ENCODE measurements around the gene NISCH.
A peak's percentile ranks its signal among the peaks of the same experiment; 100 is the strongest.

The NISCH gene

GRCh38 chr3:52435246-52436101 is 19.9 kb upstream of the NISCH start:
- no peak for DNase-seq (ENCODE audit: low spot score)

GRCh38 chr3:52436500-52437149 is 18.8 kb upstream of the NISCH start:
- DNase-seq (ENCODE audit: low spot score), result no peak

- DNase-seq (ENCODE audit: low spot score), result no peak
These were observed 17.9 kb upstream of the NISCH start for GRCh38 chr3:52437326-52438103.

DNA sequence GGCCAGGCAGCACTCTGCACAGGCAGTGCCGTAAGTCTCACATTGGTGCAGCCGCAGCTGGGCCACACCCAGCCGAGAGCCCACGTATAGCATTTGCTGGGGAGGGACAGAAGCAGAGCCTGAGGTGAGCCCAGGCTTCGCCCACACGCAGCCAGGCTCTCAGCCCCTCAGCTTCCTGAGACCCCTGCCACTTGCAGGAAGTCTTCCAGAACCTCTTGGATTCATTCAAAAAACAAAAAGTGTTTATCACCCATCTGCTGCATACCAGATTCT is 17.4 kb upstream of the NISCH start:
- DNase-seq (ENCODE audit: low spot score), result no peak

- no peak for DNase-seq (ENCODE audit: low spot score)
These were observed 16.6 kb upstream of the NISCH start for GRCh38 chr3:52438579-52439425.

DNA sequence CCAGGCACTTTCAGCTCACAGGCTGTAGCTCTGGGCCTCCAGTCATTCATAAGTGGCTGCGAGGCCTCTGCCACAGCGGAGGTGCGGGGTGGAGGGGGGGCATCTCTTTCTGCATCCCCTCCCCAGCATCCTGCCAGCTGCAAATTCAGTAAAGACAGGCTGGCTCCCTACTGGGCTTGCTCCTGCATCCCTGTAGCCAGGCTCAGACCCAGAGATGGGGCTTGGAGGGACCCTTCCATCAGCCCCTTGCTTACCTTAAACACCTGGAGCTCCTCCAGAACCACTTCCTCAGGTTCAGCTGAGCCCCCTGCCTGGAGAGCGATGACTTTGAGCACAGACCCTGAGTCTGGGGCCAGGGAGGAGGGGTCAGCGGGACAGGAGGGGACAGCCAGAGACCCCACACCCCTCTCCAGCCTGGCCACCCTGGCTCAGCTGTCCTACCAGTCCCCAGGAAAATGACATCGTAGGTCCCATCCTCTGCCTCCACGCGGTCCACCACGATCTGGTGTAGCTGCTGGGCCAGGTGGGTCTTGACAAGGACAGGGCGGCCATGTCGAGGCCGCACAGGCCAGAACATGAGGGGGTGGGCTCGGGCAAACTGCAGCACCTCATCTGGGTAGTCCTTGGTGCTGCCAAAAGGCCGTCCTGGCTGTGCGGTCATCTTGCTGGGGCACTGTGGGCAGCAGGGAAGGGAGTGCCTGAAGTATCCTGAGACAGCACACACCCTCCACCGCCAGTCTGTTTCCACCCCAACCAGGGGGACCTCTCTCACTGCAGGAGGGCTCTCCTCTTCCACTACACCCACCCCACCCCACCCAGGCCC is 15.8 kb upstream of the NISCH start:
- DNase-seq (ENCODE audit: low spot score), result no peak

- no peak for DNase-seq (ENCODE audit: low spot score)
These were observed 15.2 kb upstream of the NISCH start for GRCh38 chr3:52440249-52440551.

GRCh38 chr3:52440671-52441070 is 14.7 kb upstream of the NISCH start:
- DNase-seq (ENCODE audit: low spot score), result no peak

DNA sequence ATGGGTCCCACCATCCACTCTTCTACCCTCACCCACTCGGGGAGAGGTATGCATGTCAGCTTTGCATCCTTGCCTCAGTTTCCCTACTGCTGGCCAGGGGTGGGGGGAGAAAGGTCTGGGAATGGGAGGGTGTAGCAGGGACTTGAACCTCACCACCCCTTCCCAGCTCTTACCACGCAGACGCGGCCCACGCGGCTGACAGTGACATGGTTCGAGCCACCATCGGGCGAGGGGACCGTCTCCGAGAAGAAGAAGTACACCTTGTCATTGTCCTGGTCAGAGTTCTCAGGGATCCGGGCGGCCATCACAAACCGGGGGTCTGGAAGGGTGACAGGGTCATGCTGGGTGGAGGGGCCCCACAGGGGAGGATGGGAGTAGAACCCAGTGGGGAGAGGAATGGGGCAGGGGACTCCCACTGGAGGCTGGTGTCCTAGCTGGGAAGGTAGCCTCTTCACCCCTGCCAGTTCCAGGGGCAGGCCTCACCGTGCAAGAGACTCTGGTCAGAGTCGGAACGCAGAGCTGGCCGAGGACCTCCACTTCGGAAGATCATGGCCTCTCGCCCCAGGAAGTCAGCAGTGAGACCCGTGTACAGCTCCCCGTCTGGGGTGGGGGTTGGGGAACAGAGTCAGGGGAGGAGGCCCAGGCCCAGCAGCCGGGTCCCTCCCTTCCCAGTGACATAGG is 14.2 kb upstream of the NISCH start:
- DNase-seq (ENCODE audit: low spot score), result no peak

DNA sequence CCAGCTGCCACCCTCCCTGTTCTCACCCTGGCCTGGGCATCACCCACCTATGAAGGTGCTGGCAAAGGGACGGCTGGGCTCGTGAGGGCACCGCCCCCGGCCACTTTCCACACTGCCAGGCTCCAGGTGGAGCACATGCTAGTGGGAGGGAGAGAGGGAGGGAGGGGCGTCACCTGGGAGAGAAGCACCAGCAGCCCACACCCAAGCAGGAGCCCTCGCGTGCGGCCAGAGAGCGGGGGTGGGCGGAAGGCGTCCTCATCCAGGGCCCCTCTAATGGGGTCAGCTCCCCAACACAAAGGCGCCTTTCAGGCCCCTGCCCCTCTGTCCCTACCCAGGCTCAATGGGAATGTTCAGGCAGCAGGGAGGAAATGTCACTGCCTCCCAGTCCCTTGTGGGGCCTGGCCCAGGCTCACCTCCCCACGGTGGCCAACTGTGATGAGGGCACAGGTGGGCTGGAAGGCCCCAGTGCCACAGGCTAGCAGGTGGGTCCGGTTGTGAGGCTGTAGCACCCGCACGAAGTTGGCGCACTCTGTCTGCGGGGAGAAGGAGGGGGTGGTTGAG is 13.6 kb upstream of the NISCH start:
- no peak for DNase-seq (ENCODE audit: low spot score)

DNA sequence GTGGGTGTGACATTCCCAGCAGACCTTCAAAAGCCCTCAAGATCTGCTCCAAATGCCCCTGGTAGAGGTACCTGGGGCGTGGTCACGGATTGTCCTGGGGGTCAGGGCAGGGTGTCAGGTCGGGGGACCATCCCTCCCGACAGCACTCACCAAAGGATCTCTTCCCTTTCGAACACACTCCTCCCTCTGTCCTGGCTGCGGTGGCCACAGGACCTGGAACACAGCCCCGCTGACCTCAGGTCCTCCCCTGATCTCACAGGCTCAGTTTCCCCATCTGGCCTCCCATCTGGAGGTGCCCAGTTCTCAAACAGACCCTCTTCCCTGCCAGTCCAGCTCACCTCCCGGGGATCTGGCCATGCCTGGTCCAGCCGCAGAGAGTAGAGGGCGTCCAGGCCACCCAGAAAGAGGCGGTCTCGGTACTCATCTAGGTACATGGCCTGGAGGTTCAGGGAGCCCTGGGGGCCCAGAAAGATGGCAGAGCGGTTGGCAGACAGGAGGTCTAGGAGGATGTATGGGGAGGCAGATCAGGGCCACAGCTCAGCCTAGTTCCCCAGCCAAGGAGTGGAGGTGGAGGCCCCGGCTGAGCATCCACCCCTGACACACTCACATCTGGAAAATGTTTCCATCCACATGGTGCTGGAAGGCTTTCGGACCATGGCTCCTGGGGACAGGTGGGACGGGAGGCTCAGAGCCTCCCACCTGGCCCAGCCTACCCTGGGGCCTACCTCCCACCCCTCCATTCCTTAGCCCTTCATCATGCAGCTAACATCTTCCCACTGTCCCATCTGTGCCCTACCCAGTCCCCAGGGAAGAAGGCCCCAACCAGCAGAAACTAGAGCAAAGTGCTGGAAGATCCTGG is 12.8 kb upstream of the NISCH start:
- no peak for DNase-seq (ENCODE audit: low spot score)

DNA sequence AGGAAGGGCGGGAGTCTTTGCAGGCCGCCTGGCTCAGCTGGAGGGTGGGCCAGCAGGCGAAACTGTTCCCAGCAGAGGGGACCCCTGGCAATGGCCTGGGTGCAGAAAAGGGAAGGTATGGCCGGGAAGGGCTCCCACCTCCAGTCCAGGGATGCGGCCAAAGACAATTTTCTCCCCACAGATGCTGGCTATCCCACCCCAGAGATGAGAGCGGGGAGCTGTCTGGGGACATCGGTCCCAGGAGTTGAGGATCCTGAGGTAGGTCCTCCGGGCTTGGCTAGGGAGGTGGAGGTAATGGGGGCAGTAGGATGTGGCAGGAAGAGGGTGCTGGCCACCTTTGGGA is 12.2 kb upstream of the NISCH start:
- DNase-seq (ENCODE audit: low spot score), result no peak

DNA sequence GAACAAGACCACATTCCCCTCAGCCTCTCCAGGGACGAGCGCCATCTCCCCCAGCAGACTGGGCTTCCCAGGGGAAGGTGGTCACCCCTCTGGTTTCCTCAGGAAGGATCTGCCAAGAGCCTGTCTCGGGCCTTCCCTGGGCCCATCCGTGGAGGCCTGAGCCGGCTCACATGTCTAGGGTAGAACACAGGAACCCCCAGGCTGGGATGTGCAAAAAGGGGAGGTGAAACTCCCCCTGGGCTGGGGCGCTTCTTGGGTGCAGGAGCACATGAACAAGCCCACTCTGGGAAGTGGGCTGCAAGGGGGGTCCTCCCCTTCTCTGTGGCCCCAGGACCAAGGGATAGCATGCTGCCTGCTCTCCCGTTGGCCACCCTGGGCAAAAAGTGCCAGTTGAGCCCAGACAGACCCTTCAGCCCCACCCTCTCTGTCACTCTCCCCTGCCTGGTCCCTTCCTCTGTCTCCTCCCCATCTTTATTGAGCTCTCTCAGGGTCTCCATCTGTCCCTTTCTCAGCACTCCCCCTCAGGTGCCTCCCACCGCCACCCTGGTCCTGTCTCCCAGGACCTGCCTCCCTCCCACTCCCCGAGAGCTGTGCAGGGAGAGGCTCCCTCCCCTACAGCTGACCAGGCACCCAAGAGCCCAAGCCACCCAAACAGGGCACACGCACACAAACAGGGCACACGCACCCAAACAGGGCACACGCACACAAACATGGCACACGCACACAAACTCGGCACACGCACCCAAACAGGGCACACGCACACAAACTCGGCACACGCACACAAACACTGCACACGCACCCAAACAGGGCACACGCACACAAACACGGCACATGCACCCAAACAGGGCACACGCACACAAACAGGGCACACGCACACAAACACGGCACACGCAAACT is 11.4 kb upstream of the NISCH start:
- no peak for DNase-seq (ENCODE audit: low spot score)

DNA sequence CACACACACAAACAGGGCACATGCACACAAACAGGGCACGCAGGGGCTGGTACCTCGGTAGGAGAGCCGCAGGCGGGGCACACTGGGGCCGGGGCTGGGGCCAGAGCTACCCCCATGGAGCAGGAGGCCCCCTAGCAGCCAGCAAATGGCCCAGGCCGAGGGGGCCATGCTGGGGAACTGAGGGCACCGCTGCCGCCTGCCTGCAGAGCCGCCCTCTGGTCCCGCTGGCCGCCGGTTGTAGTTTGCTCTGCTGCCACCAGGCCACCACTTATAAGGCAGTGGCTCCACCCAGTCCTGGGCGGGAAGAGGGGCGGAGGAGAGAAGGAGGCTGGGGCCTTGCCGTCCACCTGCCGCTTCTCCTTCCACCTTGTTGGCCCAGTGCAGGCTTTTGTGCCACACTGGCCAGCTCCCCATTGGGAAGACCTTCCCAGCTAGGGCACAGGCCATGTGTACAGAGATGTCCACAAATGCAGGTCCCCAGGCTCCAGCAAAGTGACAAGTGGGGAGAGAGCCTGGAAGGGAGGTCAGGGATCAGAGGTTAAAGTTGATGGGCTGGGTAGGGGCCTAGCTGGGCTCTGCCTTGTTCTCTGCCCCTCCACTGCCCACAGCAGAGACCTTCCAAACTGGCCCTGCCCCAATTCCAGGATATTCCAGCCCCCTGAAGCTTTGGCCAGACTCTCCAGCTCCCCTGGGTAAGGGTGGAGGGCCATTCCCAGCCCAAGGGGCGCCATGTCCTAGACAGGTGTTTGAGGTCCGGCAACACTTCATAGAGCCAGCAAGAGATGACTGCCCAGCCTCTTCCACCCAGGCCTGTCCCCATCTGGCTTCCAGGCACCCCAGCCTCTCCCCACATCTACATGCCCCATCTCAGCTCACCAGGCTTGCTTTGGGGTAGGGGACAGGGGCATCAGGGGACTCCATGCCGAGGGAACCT is 10.3 kb upstream of the NISCH start, which contains the start of gene SEMA3G:
TSS of gene SEMA3G (minus strand) at position 244 of the 934 bp plus-strand sequence. CDS start at position 168, 76 bp downstream.
- peak; percentile 71 for DNase-seq (ENCODE audit: low spot score)

DNA sequence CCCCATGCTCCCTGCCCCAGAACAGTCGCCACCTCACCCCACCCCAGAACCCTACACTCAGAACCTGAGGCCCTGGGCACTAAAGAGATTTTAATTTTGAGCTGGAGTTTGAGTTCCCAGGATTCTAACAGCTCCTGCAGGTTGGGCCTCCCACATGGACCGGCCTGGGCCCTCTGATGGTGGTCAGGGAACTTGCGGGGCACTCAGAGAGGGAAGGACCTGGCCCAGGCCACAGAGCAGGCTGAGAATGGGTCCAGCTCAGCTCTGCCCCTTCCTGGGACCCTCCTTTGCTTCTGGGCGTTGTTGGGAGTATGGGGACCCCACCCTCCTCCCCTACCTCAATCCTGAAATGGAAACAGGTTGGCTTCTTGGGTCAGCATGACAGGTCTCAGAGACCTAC is 9.4 kb upstream of the NISCH start:
- no peak for DNase-seq (ENCODE audit: low spot score)

- peak; percentile 77 for DNase-seq (ENCODE audit: low spot score)
These were observed 8.5 kb upstream of the NISCH start for GRCh38 chr3:52446631-52447511.
